ENCODE measurements around the gene TEX51.

Gene TEX51

GRCh38 chr2:126942427-126943203 lies 43.9 kb downstream of the TEX51 start:
- no peaks in the 10 kb centered on the region for H3K79me1 ChIP-seq (ENCODE audit: low read length)
- H2AK5ac ChIP-seq (ENCODE audit: low read length), result no peak overlapping the region
- peaks cover 17% of the 10 kb centered on the region for H3K9me3 ChIP-seq (ENCODE audit: insufficient read depth, low read depth, low read length)
- no peak overlapping the region for H3K27ac ChIP-seq (ENCODE audit: low read depth, low read length)
- no peak for DNase-seq
- H3K4me3 ChIP-seq (ENCODE audit: low read depth, low read length), result no peak overlapping the region
- H3K14ac ChIP-seq (ENCODE audit: low read length), result no peak overlapping the region
- no peak overlapping the region for H3K4me2 ChIP-seq (ENCODE audit: low read length)
- no peak overlapping the region for H2BK5ac ChIP-seq (ENCODE audit: low read depth, low read length, poor library complexity)
- no peak overlapping the region for H4K8ac ChIP-seq (ENCODE audit: low read depth, low read length)
- H3K36me3 ChIP-seq (ENCODE audit: control insufficient read depth in 1 of 2, insufficient read depth in 2 of 2, low read length in 2 of 2), result no peaks in the 10 kb centered on the region
- H3K18ac ChIP-seq (ENCODE audit: low read length), result no peak overlapping the region
- H3K4ac ChIP-seq (ENCODE audit: low read depth, low read length), result no peak overlapping the region
- no peaks in the 10 kb centered on the region for H3K79me2 ChIP-seq (ENCODE audit: control insufficient read depth, insufficient read depth, low read length, poor library complexity)
- no peak overlapping the region for H3K23ac ChIP-seq (ENCODE audit: low read length)
- no peaks in the 10 kb centered on the region for H3K4me1 ChIP-seq (ENCODE audit: control insufficient read depth in 1 of 2, insufficient read depth in 2 of 2, low read length in 2 of 2)
- no peak overlapping the region for H4K91ac ChIP-seq (ENCODE audit: low read depth, low read length)
- no peak overlapping the region for H4K12ac ChIP-seq (ENCODE audit: low read depth, low read length)
- H3K9ac ChIP-seq (ENCODE audit: low read length), result no peak overlapping the region
- no peak overlapping the region for H2BK12ac ChIP-seq (ENCODE audit: low read length)
- no peak overlapping the region for H2BK120ac ChIP-seq (ENCODE audit: insufficient read depth, low read length, poor library complexity)
- H3K27me3 ChIP-seq (ENCODE audit: insufficient read depth, low read length), result no peaks in the 10 kb centered on the region
- no CpG with 5 or more reads among the region's 5 CpGs for WGBS (ENCODE audit: extremely low coverage, insufficient coverage, insufficient read length)
- no peak overlapping the region for H2AFZ ChIP-seq (ENCODE audit: insufficient read depth, low read length, poor library complexity)

- H4K8ac ChIP-seq (ENCODE audit: low read depth, low read length), result no peak overlapping the region
- WGBS (ENCODE audit: extremely low coverage, insufficient coverage, insufficient read length), result no CpG with 5 or more reads among the region's 4 CpGs
- no peak overlapping the region for H2AK5ac ChIP-seq (ENCODE audit: low read length)
Observed at GRCh38 chr2:126943612-126944348, 45.1 kb downstream of the TEX51 start.

GRCh38 chr2:126945118-126945517 lies 46.4 kb downstream of the TEX51 start:
- Histone ChIP-seq H3K4me2 (ENCODE audit: low read length) (no peak overlapping the region), H3K18ac (ENCODE audit: low read length) (no peak overlapping the region), H2BK12ac (ENCODE audit: low read length) (no peak overlapping the region), H2AK5ac (ENCODE audit: low read length) (no peak overlapping the region), H3K79me1 (ENCODE audit: low read length) (no peaks in the 10 kb centered on the region), H3K27me3 (ENCODE audit: insufficient read depth, low read length) (no peaks in the 10 kb centered on the region), H3K14ac (ENCODE audit: low read length) (no peak overlapping the region), H3K27ac (ENCODE audit: low read depth, low read length) (no peak overlapping the region), H2AFZ (ENCODE audit: insufficient read depth, low read length, poor library complexity) (no peak overlapping the region), H3K9ac (ENCODE audit: low read length) (no peak overlapping the region), H3K79me2 (ENCODE audit: control insufficient read depth, insufficient read depth, low read length, poor library complexity) (no peaks in the 10 kb centered on the region), H2BK5ac (ENCODE audit: low read depth, low read length, poor library complexity) (no peak overlapping the region), H2BK120ac (ENCODE audit: insufficient read depth, low read length, poor library complexity) (no peak overlapping the region), H3K4me3 (ENCODE audit: low read depth, low read length) (no peak overlapping the region), H4K12ac (ENCODE audit: low read depth, low read length) (no peak overlapping the region), H4K91ac (ENCODE audit: low read depth, low read length) (no peak overlapping the region), H3K4me1 (ENCODE audit: control insufficient read depth in 1 of 2, insufficient read depth in 2 of 2, low read length in 2 of 2) (no peaks in the 10 kb centered on the region), H3K4ac (ENCODE audit: low read depth, low read length) (no peak overlapping the region), H3K23ac (ENCODE audit: low read length) (no peak overlapping the region), H4K8ac (ENCODE audit: low read depth, low read length) (no peak overlapping the region), H3K9me3 (ENCODE audit: insufficient read depth, low read depth, low read length) (peaks cover 17% of the 10 kb centered on the region), H3K36me3 (ENCODE audit: control insufficient read depth in 1 of 2, insufficient read depth in 2 of 2, low read length in 2 of 2) (no peaks in the 10 kb centered on the region)
- no CpG with 5 or more reads among the region's 6 CpGs for WGBS (ENCODE audit: extremely low coverage, insufficient coverage, insufficient read length)
- no peak for DNase-seq

More at GRCh38 chr2:126943612-126944348, 45.1 kb downstream of the TEX51 start:
- H3K4me1 ChIP-seq (ENCODE audit: control insufficient read depth in 1 of 2, insufficient read depth in 2 of 2, low read length in 2 of 2), result no peaks in the 10 kb centered on the region
- H3K9ac ChIP-seq (ENCODE audit: low read length), result no peak overlapping the region
- H2BK12ac ChIP-seq (ENCODE audit: low read length), result no peak overlapping the region
- no peak overlapping the region for H3K23ac ChIP-seq (ENCODE audit: low read length)
- no peak overlapping the region for H3K4me2 ChIP-seq (ENCODE audit: low read length)
- H3K27me3 ChIP-seq (ENCODE audit: insufficient read depth, low read length), result no peaks in the 10 kb centered on the region
- H3K4me3 ChIP-seq (ENCODE audit: low read depth, low read length), result no peak overlapping the region
- H2BK120ac ChIP-seq (ENCODE audit: insufficient read depth, low read length, poor library complexity), result no peak overlapping the region
- peaks cover 17% of the 10 kb centered on the region for H3K9me3 ChIP-seq (ENCODE audit: insufficient read depth, low read depth, low read length)
- no peak overlapping the region for H3K4ac ChIP-seq (ENCODE audit: low read depth, low read length)
- H3K79me1 ChIP-seq (ENCODE audit: low read length), result no peaks in the 10 kb centered on the region
- no peaks in the 10 kb centered on the region for H3K36me3 ChIP-seq (ENCODE audit: control insufficient read depth in 1 of 2, insufficient read depth in 2 of 2, low read length in 2 of 2)
- no peak overlapping the region for H4K91ac ChIP-seq (ENCODE audit: low read depth, low read length)
- no peak overlapping the region for H3K27ac ChIP-seq (ENCODE audit: low read depth, low read length)
- H3K79me2 ChIP-seq (ENCODE audit: control insufficient read depth, insufficient read depth, low read length, poor library complexity), result no peaks in the 10 kb centered on the region
- H3K14ac ChIP-seq (ENCODE audit: low read length), result no peak overlapping the region
- H2BK5ac ChIP-seq (ENCODE audit: low read depth, low read length, poor library complexity), result no peak overlapping the region
- H3K18ac ChIP-seq (ENCODE audit: low read length), result no peak overlapping the region
- DNase-seq, result no peak
- no peak overlapping the region for H2AFZ ChIP-seq (ENCODE audit: insufficient read depth, low read length, poor library complexity)
- no peak overlapping the region for H4K12ac ChIP-seq (ENCODE audit: low read depth, low read length)

GRCh38 chr2:126946318-126947102 lies 47.8 kb downstream of the TEX51 start:
- no peak overlapping the region for H2AFZ ChIP-seq (ENCODE audit: insufficient read depth, low read length, poor library complexity)
- H3K4me1 ChIP-seq (ENCODE audit: control insufficient read depth in 1 of 2, insufficient read depth in 2 of 2, low read length in 2 of 2), result no peaks in the 10 kb centered on the region
- no peak overlapping the region for H2BK5ac ChIP-seq (ENCODE audit: low read depth, low read length, poor library complexity)
- H2BK120ac ChIP-seq (ENCODE audit: insufficient read depth, low read length, poor library complexity), result no peak overlapping the region
- H3K4me2 ChIP-seq (ENCODE audit: low read length), result no peak overlapping the region
- no peak overlapping the region for H3K18ac ChIP-seq (ENCODE audit: low read length)
- H4K91ac ChIP-seq (ENCODE audit: low read depth, low read length), result no peak overlapping the region
- no peak overlapping the region for H2AK5ac ChIP-seq (ENCODE audit: low read length)
- H4K12ac ChIP-seq (ENCODE audit: low read depth, low read length), result no peak overlapping the region
- H3K79me2 ChIP-seq (ENCODE audit: control insufficient read depth, insufficient read depth, low read length, poor library complexity), result no peaks in the 10 kb centered on the region
- H3K9ac ChIP-seq (ENCODE audit: low read length), result no peak overlapping the region
- H3K4me3 ChIP-seq (ENCODE audit: low read depth, low read length), result no peak overlapping the region
- no peak overlapping the region for H2BK12ac ChIP-seq (ENCODE audit: low read length)
- WGBS (ENCODE audit: extremely low coverage, insufficient coverage, insufficient read length), result no CpG with 5 or more reads among the region's 7 CpGs
- no peaks in the 10 kb centered on the region for H3K36me3 ChIP-seq (ENCODE audit: control insufficient read depth in 1 of 2, insufficient read depth in 2 of 2, low read length in 2 of 2)
- H3K14ac ChIP-seq (ENCODE audit: low read length), result no peak overlapping the region
- H4K8ac ChIP-seq (ENCODE audit: low read depth, low read length), result no peak overlapping the region
- no peaks in the 10 kb centered on the region for H3K27me3 ChIP-seq (ENCODE audit: insufficient read depth, low read length)
- H3K4ac ChIP-seq (ENCODE audit: low read depth, low read length), result no peak overlapping the region
- DNase-seq, result no peak
- peaks cover 17% of the 10 kb centered on the region for H3K9me3 ChIP-seq (ENCODE audit: insufficient read depth, low read depth, low read length)
- no peaks in the 10 kb centered on the region for H3K79me1 ChIP-seq (ENCODE audit: low read length)
- no peak overlapping the region for H3K27ac ChIP-seq (ENCODE audit: low read depth, low read length)
- no peak overlapping the region for H3K23ac ChIP-seq (ENCODE audit: low read length)
